Measurements from ENCODE around the gene DDX39B. TPM values are rescaled to one million over a fixed set of nuclear protein-coding genes. Genes with fewer than 3 reads are reported as not detected.

The DDX39B gene
- total RNA-seq, 6 donors from 2014 or later = 201 to 541 (median 270) TPM

DNA sequence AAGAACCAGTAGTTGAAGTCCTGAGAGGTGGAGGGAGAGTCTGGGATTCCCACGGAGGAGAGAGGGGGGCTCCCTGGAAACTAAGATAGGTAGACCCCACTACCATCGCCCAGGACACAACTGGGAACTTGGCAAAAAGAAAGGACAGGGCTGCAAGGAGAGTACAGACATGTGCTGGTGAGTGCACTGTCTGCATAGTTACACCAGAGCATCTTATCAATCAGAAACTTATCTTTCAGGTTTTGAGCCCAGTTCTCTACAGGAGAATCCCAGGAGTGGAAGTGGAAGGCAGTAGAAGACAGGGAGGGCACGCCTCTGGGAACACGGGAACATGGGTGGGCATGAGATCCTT, 17.8 kb upstream of the DDX39B start:
- Histone ChIP-seq H3K27ac (peak overlapping the region; percentile 80 to 90 (median 82)), H3K27me3 (no peaks in the 10 kb centered on the region), H3K4me1 (peaks cover 37 to 42% (median 39%) of the 10 kb centered on the region in 4 donors), H3K36me3 (peaks cover 0 to 31% (median 18%) of the 10 kb centered on the region in 4 donors), H3K9me3 (no peaks in the 10 kb centered on the region), H3K4me3 (no peak overlapping the region)
- 45 to 60% methylated on average over 4 of the region's 4 CpGs for WGBS, 2 donors
- ATAC-seq (ENCODE audit: low FRiP score in 2 of 2) (no peak), DNase-seq (no peak)
- no peak for TF ChIP-seq POLR2AphosphoS5 (IDR thresholded peaks at IDR 0.05)
- no peak for TF ChIP-seq EP300 (IDR thresholded peaks at IDR 0.05)
- TF ChIP-seq CTCF (IDR thresholded peaks at IDR 0.05) = no peak
- TF ChIP-seq POLR2A (IDR thresholded peaks at IDR 0.05) = no peak

GRCh38 chr6:31558631-31559500, 17.1 kb upstream of the DDX39B start:
- peak overlapping the region; percentile 80 to 90 (median 82) for H3K27ac ChIP-seq
- 60 to 74% methylated on average over 14 of the region's 14 CpGs for WGBS, 2 donors
- peaks cover 0 to 37% (median 18%) of the 10 kb centered on the region in 4 donors for H3K36me3 ChIP-seq
- peaks cover 37 to 42% (median 39%) of the 10 kb centered on the region in 4 donors for H3K4me1 ChIP-seq
- H3K27me3 ChIP-seq = no peaks in the 10 kb centered on the region
- peak in 1 of 2 donors; percentile 62 for DNase-seq
- peak; percentile 77 to 84 for ATAC-seq (ENCODE audit: low FRiP score in 2 of 2)
- H3K4me3 ChIP-seq = peak overlapping the region in 2 of 4 donors; percentile 8 to 11
- no peaks in the 10 kb centered on the region for H3K9me3 ChIP-seq
- TF ChIP-seq CTCF (IDR thresholded peaks at IDR 0.05) = no peak
- TF ChIP-seq POLR2A (IDR thresholded peaks at IDR 0.05) = no peak
- TF ChIP-seq EP300 (IDR thresholded peaks at IDR 0.05) = no peak
- TF ChIP-seq POLR2AphosphoS5 (IDR thresholded peaks at IDR 0.05) = no peak

- H3K27ac ChIP-seq = peak overlapping the region; percentile 80 to 90 (median 82)
- H3K4me1 ChIP-seq = peaks cover 37 to 42% (median 39%) of the 10 kb centered on the region in 4 donors
- no peak for DNase-seq
- H3K4me3 ChIP-seq = peak overlapping the region in 2 of 4 donors; percentile 8 to 11
- peaks cover 0 to 43% (median 20%) of the 10 kb centered on the region in 4 donors for H3K36me3 ChIP-seq
- ATAC-seq (ENCODE audit: low FRiP score in 2 of 2) = peak in 1 of 2 donors; percentile 34
- no peaks in the 10 kb centered on the region for H3K9me3 ChIP-seq
- no peaks in the 10 kb centered on the region for H3K27me3 ChIP-seq
- TF ChIP-seq EP300 (IDR thresholded peaks at IDR 0.05) = no peak
- WGBS, 2 donors = 84 to 88% methylated on average over 7 to 8 of the region's 8 CpGs
Observed at GRCh38 chr6:31558318-31558625, 16.5 kb upstream of the DDX39B start.

GRCh38 chr6:31557443-31558317, 15.9 kb upstream of the DDX39B start:
- TF ChIP-seq POLR2AphosphoS5 (IDR thresholded peaks at IDR 0.05) (no peak), EP300 (IDR thresholded peaks at IDR 0.05) (no peak), POLR2A (IDR thresholded peaks at IDR 0.05) (no peak), CTCF (IDR thresholded peaks at IDR 0.05) (no peak)
- H3K9me3 ChIP-seq = no peaks in the 10 kb centered on the region
- peaks cover 37 to 42% (median 39%) of the 10 kb centered on the region in 4 donors for H3K4me1 ChIP-seq
- no peak for ATAC-seq (ENCODE audit: low FRiP score in 2 of 2)
- 70 to 78% methylated on average over 23 to 24 of the region's 24 CpGs for WGBS, 2 donors
- peak in 1 of 2 donors; percentile 51 for DNase-seq
- peaks cover 0 to 46% (median 20%) of the 10 kb centered on the region in 4 donors for H3K36me3 ChIP-seq
- peak overlapping the region; percentile 80 to 90 (median 82) for H3K27ac ChIP-seq
- H3K27me3 ChIP-seq = no peaks in the 10 kb centered on the region
- no peak overlapping the region for H3K4me3 ChIP-seq

GRCh38 chr6:31556307-31556706, 14.5 kb upstream of the DDX39B start:
- Histone ChIP-seq H3K36me3 (peaks cover 0 to 48% (median 22%) of the 10 kb centered on the region in 4 donors), H3K9me3 (no peaks in the 10 kb centered on the region), H3K4me1 (peaks cover 36 to 40% (median 38%) of the 10 kb centered on the region in 4 donors), H3K27me3 (no peaks in the 10 kb centered on the region), H3K27ac (no peak overlapping the region), H3K4me3 (no peak overlapping the region)
- no peak for TF ChIP-seq EP300 (IDR thresholded peaks at IDR 0.05)
- TF ChIP-seq POLR2A (IDR thresholded peaks at IDR 0.05) = no peak
- ATAC-seq (ENCODE audit: low FRiP score in 2 of 2) (no peak), DNase-seq (no peak)
- 67 to 79% methylated on average over 3 of the region's 3 CpGs for WGBS, 2 donors
